GM18499 (cell line): Measurements from ENCODE around the gene DEDD.
"Not testable (repeated sequence)": the region's sequence is repeated elsewhere in the genome, so short reads cannot be mapped to it uniquely, and the experiment has no call there.

Source experiments
- ATAC-seq: cut with Tn5 transposase; IDR thresholded peaks from one replicate; pipeline ENCODE4 v1.9.1; 2021; ENCODE audit warnings: moderate number of reproducible peaks; ENCODE audit not compliant: insufficient read depth, unreplicated experiment

Gene DEDD

GRCh38 chr1:161130266-161130665 is 2.2 kb downstream of the DEDD start:
- ATAC-seq, result no peak

- ATAC-seq, result no peak
These were observed 3.7 kb downstream of the DEDD start for GRCh38 chr1:161128591-161129420.

GRCh38 chr1:161127649-161128048 is 4.8 kb downstream of the DEDD start:
- no peak for ATAC-seq

GRCh38 chr1:161122967-161123366 is 9.5 kb downstream of the DEDD start:
- ATAC-seq, result no peak

GRCh38 chr1:161121834-161122233 is 10.6 kb downstream of the DEDD start:
- ATAC-seq, result no peak

GRCh38 chr1:161121042-161121650 is 11.3 kb downstream of the DEDD start:
- ATAC-seq, result no peak

GRCh38 chr1:161119092-161119903 is 13.2 kb downstream of the DEDD start:
- no peak for ATAC-seq

GRCh38 chr1:161117759-161118581 is 14.5 kb downstream of the DEDD start, which contains the start of the genes NIT1 and PFDN2:
Gene NIT1 (plus strand): TSS chr1:161118105. CDS start chr1:161118177, 72 bp downstream.
Gene PFDN2 (minus strand): TSS chr1:161118037. CDS start chr1:161118026, 11 bp downstream.
- ATAC-seq, result peak; percentile 45

- ATAC-seq, result not testable (repeated sequence)
These were observed 16.5 kb downstream of the DEDD start for GRCh38 chr1:161115961-161116360.

GRCh38 chr1:161115132-161115711 is 17.2 kb downstream of the DEDD start:
- ATAC-seq, result no peak

- no peak for ATAC-seq
These were observed 17.9 kb downstream of the DEDD start for GRCh38 chr1:161114556-161114955.

- no peak for ATAC-seq
These were observed 18.6 kb downstream of the DEDD start for GRCh38 chr1:161113915-161114314.

- no peak for ATAC-seq
These were observed 20.9 kb downstream of the DEDD start for GRCh38 chr1:161111527-161111926.

- ATAC-seq, result no peak
These were observed 21.4 kb downstream of the DEDD start for GRCh38 chr1:161111117-161111516.

GRCh38 chr1:161106431-161106830 is 26.0 kb downstream of the DEDD start:
- no peak for ATAC-seq

GRCh38 chr1:161100556-161100955 is 31.9 kb downstream of the DEDD start:
- ATAC-seq, result no peak

GRCh38 chr1:161099090-161099802 is 33.2 kb downstream of the DEDD start:
- no peak for ATAC-seq

GRCh38 chr1:161098210-161099068 is 34.0 kb downstream of the DEDD start, which contains the start of gene KLHDC9:
Gene KLHDC9 (plus strand): TSS chr1:161098361. CDS start chr1:161098536, 175 bp downstream.
- peak; percentile 45 for ATAC-seq
